Tibial nerve (tissue), 3 donors: Measurements from ENCODE around the gene KSR2.

Experiments
- POLR2A ChIP-seq, 2 donors: fragments of 450-650 bp; IDR thresholded peaks; one replicate each; pipeline ENCODE4 v1.6.1; 2017; ENCODE audit warnings: antibody characterized with exemption in 2 of 2, mild to moderate bottlenecking in 2 of 2, moderate library complexity in 2 of 2
- TF ChIP-seq, protein P1 (sequence below), 5 experiments: fragments of 200-600 bp in 3 of 5; fragments of 450-650 bp in 2 of 5; sonication (generic) in 3 of 5; IDR thresholded peaks; one replicate each; pipeline ENCODE4 v1.5.1; 2016 to 2019; ENCODE audit warnings: antibody characterized with exemption in 5 of 5, mild to moderate bottlenecking in 3 of 5, moderate library complexity in 2 of 5

DNA sequence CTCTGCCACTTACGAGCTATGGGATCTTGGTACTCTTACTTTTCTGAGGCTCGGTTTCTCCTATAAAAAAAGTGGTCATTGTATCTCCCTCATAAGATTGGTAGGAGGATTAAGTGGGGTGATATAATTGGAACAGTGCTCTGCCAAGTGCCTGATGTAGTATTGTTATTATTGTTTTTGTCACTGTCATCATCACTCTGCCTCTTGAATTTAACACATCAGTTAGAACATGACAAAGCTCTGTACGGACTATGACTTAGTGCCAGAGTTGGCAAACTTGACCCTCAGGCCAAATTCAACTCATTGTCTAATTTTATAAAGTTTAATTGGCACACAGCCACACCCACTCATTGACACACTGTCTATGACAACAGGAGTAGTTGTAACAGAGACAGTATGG lies 378.4 kb downstream of the KSR2 start:
- TF ChIP-seq, protein P1, sequence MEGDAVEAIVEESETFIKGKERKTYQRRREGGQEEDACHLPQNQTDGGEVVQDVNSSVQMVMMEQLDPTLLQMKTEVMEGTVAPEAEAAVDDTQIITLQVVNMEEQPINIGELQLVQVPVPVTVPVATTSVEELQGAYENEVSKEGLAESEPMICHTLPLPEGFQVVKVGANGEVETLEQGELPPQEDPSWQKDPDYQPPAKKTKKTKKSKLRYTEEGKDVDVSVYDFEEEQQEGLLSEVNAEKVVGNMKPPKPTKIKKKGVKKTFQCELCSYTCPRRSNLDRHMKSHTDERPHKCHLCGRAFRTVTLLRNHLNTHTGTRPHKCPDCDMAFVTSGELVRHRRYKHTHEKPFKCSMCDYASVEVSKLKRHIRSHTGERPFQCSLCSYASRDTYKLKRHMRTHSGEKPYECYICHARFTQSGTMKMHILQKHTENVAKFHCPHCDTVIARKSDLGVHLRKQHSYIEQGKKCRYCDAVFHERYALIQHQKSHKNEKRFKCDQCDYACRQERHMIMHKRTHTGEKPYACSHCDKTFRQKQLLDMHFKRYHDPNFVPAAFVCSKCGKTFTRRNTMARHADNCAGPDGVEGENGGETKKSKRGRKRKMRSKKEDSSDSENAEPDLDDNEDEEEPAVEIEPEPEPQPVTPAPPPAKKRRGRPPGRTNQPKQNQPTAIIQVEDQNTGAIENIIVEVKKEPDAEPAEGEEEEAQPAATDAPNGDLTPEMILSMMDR (IDR thresholded peaks at IDR 0.05): no peak
- no peak for TF ChIP-seq POLR2A (IDR thresholded peaks at IDR 0.05)
